K562 (cell line): ENCODE measurements around the gene SMG6.

Experiments
- CTCF ChIP-seq, 3 experiments: IDR thresholded peaks in 2 of 3; conservative IDR thresholded peaks in 1 of 3; 2 replicates each; pipeline ENCODE4 v1.5.1; 2011 to 2012; ENCODE audit warnings: low read length in 3 of 3, mild to moderate bottlenecking in 3 of 3, control low read depth in 2 of 3, improper control_type of control experiment in 1 of 3, inconsistent platforms in 1 of 3, low read depth in 1 of 3, mixed read lengths in 1 of 3, moderate library complexity in 1 of 3; ENCODE audit not compliant: insufficient read depth in 2 of 3
- E2F3 ChIP-seq: fragments of 250-450 bp; sonication (Bioruptor Pico); IDR thresholded peaks from 2 replicates; pipeline ENCODE4 v1.4.0; 2020; ENCODE audit warnings: mild to moderate bottlenecking
- FOXA3 ChIP-seq, 2 experiments: fragments of 450-650 bp in 1 of 2; sonication (generic) in 1 of 2; formaldehyde crosslinking; IDR thresholded peaks in 1 of 2; conservative IDR thresholded peaks in 1 of 2; 2 replicates each; pipeline versions ENCODE4 v1.4.0 to v1.8.0; 2020 to 2022; ENCODE audit warnings: mild to moderate bottlenecking in 2 of 2, missing genetic modification reagents in 1 of 2
- KLF1 ChIP-seq: fragments of 450-650 bp; IDR thresholded peaks from 2 replicates; pipeline ENCODE4 v1.6.1; 2016; ENCODE audit warnings: missing genetic modification characterization, missing compliant biosample characterization
- NR2F6 ChIP-seq: fragments of 450-650 bp; formaldehyde crosslinking; IDR thresholded peaks from 2 replicates; pipeline ENCODE4 v1.4.0; 2020; ENCODE audit warnings: mild to moderate bottlenecking
- PTTG1 ChIP-seq: fragments of 450-650 bp; IDR thresholded peaks from 2 replicates; pipeline ENCODE4 v1.6.1; 2016; ENCODE audit warnings: low read depth, mild to moderate bottlenecking, missing genetic modification characterization, missing compliant biosample characterization
- TF ChIP-seq, protein P1 (sequence below): sonication (generic); formaldehyde crosslinking; IDR thresholded peaks from 2 replicates; pipeline ENCODE4 v1.8.1; 2023; ENCODE audit warnings: mild to moderate bottlenecking, missing genetic modification reagents

- TF ChIP-seq, protein P1, sequence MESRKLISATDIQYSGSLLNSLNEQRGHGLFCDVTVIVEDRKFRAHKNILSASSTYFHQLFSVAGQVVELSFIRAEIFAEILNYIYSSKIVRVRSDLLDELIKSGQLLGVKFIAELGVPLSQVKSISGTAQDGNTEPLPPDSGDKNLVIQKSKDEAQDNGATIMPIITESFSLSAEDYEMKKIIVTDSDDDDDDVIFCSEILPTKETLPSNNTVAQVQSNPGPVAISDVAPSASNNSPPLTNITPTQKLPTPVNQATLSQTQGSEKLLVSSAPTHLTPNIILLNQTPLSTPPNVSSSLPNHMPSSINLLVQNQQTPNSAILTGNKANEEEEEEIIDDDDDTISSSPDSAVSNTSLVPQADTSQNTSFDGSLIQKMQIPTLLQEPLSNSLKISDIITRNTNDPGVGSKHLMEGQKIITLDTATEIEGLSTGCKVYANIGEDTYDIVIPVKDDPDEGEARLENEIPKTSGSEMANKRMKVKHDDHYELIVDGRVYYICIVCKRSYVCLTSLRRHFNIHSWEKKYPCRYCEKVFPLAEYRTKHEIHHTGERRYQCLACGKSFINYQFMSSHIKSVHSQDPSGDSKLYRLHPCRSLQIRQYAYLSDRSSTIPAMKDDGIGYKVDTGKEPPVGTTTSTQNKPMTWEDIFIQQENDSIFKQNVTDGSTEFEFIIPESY (CRISPR knock-in tag) = no peak
- no peak for TF ChIP-seq NR2F6
- no peak for TF ChIP-seq PTTG1 (tag)
- TF ChIP-seq E2F3 (CRISPR knock-in tag) = no peak
- TF ChIP-seq FOXA3 (CRISPR knock-in tag; conservative IDR thresholded peaks at IDR 0.05 in 1 of 2, IDR thresholded peaks at IDR 0.05 in 1 of 2) = no peak
- no peak for TF ChIP-seq KLF1 (tag)
- no peak for TF ChIP-seq CTCF (IDR thresholded peaks at IDR 0.05 in 2 of 3, conservative IDR thresholded peaks at IDR 0.05 in 1 of 3; ENCODE audit: insufficient read depth in 2 of 3, low read depth in 1 of 3, low read length in 3 of 3)
Observed at GRCh38 chr17:2172999-2173398, 130.6 kb downstream of the SMG6 start.
